GM19324 (cell line): ENCODE measurements around the gene CFB.

Experiments
- ATAC-seq: cut with Tn5 transposase; IDR thresholded peaks from one replicate; pipeline ENCODE4 v1.9.1; 2021; ENCODE audit warnings: mild to moderate bottlenecking, moderate library complexity; ENCODE audit not compliant: unreplicated experiment, low FRiP score

The CFB gene

DNA sequence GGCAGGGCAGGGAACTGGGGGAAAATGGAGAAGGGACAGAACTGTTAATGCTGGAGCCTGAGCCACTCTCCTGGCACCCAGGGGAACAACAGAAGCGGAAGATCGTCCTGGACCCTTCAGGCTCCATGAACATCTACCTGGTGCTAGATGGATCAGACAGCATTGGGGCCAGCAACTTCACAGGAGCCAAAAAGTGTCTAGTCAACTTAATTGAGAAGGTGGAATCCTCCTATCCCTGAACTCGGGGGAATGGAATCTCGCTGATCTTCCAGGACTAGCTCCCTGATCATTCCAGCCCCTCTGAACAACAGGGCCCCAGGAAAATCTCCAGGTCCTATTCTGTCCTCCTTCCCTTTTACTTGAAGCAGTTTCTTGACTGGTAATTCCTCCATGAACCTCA, 2.0 kb downstream of the CFB start:
- no peak for ATAC-seq

DNA sequence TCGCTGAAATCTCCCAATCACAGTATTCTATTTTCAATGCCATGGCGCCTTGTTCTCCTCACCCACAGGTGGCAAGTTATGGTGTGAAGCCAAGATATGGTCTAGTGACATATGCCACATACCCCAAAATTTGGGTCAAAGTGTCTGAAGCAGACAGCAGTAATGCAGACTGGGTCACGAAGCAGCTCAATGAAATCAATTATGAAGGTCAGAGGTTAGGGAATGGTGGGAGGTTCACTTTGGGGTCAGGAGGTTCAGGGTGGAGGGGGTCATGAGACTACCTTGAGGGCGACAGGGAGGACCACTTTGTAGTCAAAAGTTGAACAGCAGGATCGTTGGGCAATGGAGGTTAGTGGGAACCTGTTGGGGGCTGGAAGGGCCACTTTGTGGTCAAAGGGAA, 2.4 kb downstream of the CFB start:
- ATAC-seq = no peak

DNA sequence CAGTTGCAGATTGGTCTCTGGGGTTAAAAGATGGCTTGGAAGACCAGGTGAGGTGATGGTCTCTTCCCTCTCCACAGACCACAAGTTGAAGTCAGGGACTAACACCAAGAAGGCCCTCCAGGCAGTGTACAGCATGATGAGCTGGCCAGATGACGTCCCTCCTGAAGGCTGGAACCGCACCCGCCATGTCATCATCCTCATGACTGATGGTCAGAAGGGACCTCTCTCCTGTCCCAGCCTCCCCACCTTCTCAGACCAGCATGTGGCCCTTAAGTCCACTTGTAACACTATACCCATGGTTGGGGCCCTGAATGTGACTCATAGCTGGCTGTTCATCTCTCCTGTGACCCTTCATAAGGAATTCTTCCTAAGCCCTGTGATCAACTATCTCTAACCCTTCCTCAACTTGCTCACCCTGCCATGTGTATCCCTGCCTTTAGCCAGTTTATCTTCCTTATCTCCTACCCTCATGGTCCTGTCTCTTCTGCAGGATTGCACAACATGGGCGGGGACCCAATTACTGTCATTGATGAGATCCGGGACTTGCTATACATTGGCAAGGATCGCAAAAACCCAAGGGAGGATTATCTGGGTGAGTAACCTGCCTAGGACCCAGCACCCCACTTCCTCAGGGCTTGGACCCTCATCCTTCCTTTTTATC, 3.0 kb downstream of the CFB start:
- no peak for ATAC-seq

DNA sequence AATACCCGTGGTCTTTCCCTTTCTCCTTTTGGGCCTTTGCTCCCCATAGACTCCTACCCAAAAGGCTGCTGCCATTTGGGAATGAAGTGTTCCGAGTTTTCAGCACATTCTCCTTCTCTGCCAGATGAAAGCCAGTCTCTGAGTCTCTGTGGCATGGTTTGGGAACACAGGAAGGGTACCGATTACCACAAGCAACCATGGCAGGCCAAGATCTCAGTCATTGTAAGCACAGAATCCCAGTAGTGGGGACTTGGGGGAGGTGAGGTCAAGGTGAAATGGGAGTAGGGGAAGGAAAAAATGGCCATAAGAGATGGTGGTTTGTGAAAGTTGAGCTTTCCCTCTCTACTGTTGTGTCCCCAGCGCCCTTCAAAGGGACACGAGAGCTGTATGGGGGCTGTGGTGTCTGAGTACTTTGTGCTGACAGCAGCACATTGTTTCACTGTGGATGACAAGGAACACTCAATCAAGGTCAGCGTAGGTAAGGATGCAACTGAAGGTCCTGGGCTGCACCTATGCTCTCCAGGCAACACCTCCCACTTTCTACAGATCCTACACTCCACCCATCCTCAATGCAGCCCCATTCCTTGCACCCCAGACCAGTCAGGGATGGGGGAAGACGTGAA, 4.1 kb downstream of the CFB start:
- no peak for ATAC-seq

DNA sequence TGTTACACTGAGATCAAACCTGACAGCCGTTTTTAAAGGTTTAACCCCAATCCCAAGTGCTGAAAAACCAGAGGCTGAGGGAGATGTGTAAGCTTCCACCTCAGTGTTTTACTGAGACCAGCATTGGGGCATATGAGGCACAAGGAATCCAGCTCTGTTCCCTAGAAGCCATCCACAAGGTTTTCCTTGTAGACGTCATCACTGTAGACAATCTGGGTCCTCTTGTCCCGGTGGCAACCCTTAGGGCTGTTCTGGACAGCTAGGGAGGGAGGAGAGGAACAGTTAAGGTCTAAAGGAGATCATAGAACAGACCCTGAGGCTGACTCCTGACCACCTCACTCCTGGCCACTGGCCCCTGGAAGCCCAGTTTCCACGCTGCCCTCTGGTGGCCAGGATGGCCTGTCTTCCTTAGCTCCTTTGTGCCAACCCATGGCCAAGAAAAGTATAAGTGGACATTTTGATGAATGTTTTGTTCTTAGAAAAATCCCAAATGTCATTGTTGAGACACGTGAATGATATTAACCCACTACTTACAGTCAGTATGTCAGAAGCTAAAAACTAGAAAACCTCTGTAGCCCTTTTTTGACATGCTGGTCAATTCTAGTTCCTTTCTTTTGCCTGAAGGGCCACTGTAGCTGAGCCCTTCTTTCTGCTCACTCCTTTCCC, 6.4 kb downstream of the CFB start:
- ATAC-seq = no peak

DNA sequence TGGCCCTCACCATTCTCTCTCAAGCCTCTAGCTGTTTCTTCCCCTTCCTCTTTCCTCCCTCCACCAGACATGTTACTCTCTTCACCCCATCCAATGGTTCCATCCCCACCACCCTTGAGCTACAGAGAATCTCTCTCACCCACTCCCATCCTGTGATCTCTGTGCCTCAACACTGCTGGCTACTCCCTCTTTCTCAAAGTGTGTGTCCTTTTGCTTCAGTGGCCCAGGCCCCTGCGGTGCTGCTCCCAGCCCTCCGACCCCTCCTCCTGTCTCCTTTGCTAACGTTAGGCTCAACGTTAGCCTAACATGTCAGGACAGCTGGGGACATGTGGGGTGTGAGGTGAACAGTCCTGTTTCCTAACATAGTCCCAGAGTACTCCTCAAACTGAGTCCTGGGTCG, 7.0 kb downstream of the CFB start:
- no peak for ATAC-seq

DNA sequence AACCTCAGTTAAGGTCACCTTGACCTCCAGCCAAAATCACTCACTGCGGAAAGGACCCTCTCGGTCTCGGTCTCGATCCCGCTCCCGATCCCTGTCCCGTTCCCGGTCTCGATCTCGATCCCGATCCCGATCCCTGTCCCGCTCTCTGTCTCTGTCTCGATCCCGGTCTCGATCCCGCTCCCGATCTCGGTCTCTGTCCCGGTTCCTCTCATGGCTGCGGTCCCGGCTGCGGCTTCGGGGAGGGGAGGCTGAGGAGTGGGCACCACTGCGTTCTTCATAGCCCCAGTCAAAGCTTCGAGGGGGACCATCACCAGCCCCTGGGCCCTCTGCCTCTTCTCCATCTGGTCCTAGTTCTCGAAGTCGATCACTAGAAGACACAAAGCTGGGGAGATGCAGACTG, 8.6 kb downstream of the CFB start:
- ATAC-seq = no peak

DNA sequence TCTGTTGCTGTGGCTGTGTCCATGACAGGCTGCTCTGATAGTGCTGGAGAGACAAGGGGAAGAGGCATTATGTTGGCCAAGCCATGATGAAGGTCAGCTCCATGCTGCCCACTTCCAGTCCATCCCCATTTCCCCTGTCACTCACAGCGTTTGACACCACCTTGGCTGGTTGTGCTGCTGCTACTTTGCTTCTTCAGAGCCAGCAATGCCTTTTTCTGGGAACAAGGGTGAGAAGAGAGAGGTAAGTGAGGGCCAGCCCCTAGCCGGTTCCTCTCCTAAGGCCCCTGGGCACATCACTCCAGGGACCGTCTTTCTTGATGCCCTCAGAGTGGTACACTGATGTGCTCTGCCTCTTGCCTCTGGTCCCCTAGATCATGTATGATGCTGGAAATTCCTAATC, 10.9 kb downstream of the CFB start:
- no peak for ATAC-seq

DNA sequence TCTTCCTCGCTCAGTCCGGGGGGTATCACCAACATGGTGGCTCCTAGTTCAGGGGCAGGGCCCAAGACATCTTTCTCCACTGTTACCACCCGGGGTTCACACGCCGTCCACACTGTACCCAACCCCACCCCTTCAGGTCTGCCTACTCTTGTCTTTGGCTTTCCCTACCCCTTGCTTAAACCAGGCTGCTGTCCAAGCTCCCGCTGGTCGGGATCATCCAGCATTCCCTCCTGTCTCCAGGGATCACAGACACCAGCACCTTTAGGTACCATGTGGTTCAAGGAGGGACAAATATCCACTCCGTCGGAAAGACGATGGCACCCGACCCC, 12.5 kb downstream of the CFB start:
- ATAC-seq = peak; percentile 2

DNA sequence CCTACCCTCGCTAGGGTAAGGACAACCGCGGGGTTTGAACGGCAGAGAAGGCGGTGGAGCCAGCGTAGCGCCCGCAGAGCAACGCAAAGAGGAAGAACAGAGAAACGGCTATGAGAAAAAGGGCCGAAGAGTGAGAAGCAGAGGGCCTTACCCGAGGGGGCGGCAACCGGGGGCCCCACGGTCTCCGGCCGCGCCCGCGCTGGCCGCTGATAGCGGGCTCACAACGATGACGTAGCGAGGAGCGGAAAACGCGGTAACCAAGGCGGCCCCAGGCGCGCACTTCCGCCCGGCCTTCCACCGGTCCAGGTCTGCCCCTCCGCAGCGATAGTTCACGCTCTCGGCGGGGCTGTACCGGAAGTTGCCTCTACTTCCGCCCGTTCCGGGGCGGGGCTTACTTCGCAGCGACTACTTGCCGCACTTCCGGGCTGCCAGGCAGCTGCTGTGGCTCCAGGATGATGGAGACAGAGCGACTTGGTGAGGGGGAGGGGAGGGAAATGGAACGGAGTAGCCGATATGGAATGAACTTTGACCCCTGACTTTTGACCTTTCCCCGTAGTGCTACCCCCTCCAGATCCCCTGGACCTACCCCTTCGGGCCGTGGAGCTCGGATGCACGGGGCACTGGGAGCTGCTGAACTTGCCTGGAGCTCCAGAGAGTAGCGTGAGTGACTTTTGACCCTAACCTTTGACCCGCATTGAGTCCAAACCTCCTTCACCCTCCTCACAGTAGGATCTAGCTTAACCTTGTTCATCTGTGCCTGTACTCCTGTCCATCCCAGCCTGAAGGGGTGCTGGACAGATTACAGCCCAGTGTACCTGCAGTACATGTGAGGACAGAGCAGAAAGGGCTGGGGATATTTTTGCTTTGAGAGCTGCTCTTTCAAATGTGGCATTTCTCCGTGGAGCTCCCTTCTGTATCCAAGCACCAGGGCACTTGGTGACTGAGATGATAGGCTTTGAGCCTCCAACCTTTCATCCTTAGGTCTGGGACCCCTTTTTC, 13.1 kb downstream of the CFB start, which contains the start of the genes NELFE and SKIC2:
TSS of gene NELFE (minus strand) at position 231 of the 999 bp plus-strand sequence. CDS start 525 bp downstream, outside the sequence.
TSS of gene SKIC2 (plus strand) at position 435 of the 999 bp plus-strand sequence. CDS start at position 453, 18 bp downstream.
- ATAC-seq = peak; percentile 97

DNA sequence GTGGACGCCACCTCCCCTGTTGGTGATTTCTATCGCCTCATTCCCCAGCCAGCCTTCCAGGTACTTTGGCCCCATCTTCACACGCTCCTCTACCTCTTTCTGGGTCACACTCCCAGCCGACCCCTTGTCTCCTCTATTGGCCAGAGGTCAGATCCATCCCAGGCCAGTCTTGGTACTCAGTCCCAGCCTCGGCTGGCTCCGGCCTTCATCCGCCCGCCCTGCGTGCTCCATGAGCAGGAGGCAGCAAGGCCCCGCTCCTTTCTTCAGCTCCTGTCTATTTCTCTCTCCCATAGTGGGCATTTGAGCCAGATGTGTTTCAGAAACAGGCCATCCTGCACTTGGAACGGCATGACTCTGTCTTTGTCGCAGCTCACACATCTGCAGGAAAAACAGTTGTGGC, 15.7 kb downstream of the CFB start:
- no peak for ATAC-seq

DNA sequence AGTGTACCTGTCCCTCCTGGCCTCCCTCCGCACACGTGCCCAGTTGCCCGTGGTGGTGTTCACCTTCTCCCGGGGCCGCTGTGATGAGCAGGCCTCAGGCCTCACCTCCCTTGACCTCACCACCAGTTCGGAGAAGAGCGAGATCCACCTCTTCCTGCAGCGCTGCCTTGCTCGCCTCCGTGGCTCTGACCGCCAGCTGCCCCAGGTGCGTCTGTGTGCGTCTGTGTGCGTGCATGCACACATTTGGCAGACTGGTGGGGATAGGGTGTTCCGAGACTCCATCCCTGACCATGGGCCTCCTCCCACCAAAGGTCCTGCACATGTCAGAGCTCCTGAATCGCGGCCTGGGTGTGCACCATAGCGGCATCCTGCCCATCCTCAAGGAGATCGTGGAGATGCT, 18.0 kb downstream of the CFB start:
- no peak for ATAC-seq

DNA sequence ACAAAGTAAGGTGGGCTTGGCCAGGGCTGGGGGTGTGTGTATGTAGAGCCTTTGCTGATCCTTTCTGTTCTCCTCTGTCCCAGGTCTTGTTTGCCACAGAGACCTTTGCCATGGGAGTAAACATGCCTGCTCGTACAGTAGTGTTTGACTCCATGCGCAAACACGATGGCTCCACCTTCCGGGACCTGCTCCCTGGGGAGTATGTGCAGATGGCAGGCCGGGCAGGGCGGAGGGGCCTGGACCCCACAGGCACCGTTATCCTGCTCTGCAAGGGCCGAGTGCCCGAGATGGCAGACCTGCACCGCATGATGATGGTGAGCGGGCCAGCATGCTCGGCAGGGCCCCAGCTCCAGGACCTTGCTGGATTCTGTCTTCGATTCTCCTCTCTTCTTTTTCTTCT, 19.8 kb downstream of the CFB start:
- no peak for ATAC-seq

DNA sequence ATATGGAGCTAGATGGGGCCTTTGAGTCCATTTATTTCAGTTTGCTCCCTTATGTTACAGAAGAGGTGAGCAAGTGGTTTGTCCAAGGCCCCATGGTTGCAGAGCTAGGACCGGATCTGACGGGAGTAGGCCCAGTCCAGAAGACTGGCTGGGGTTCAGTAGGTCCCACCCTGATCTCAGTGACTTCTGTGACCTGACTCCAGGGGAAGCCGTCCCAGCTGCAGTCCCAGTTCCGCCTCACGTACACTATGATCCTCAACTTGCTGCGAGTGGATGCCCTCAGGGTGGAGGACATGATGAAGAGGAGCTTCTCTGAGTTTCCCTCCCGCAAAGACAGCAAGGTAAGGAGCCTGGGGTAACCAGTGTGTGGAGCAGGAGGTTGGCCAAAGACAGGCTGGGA, 20.6 kb downstream of the CFB start:
- no peak for ATAC-seq

DNA sequence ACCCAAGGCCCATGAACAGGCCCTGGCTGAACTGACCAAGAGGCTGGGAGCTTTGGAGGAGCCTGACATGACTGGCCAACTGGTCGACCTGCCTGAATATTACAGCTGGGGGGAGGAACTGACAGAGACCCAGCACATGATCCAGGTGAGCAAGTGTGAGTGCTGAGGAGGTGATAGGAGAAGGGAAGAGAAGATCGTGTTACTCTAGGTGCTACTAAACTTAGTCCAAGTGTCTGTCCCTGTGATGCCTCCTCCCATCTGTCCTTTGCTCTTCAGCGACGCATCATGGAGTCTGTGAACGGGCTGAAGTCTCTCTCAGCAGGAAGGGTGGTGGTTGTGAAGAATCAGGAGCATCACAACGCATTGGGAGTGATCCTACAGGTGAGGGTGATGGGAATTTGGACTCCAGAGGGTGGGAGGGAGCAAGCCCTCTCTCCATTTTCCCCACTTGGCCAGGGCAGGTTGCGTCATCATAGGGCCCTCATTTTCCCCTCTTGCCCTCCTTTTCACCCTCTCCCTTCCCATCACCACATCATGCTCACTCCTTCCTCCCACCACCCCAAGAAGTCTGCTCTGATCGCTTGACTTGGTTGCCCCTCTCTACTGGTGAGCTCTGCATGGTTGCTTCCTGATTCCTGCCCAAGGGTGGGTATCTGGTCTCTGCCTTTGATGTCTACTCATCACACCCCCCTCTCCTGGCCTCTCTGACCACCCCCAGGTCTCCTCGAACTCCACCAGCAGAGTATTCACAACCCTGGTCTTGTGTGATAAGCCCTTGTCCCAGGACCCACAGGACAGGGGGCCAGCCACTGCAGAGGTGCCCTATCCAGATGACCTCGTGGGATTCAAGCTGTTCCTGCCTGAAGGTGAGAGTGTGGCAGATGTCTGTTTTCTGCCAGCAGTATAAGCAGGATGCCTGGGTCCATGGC, 21.4 kb downstream of the CFB start:
- ATAC-seq = no peak

DNA sequence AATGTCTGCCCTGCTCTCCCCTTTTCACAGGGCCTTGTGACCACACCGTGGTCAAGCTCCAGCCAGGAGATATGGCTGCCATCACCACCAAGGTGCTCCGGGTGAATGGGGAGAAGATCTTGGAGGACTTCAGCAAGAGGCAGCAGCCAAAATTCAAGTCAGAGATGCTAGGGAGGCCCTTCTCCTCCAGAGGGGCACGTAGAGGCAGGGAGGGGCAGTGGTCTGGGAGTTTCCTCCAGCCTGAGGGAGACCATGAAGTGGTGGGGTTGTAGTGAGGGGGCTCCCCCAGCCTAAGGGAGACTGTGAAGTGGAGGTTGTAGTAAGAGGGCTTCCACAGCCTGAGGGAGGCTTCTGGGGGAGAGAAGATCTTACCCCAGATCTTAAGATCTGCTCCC, 22.0 kb downstream of the CFB start:
- no peak for ATAC-seq

DNA sequence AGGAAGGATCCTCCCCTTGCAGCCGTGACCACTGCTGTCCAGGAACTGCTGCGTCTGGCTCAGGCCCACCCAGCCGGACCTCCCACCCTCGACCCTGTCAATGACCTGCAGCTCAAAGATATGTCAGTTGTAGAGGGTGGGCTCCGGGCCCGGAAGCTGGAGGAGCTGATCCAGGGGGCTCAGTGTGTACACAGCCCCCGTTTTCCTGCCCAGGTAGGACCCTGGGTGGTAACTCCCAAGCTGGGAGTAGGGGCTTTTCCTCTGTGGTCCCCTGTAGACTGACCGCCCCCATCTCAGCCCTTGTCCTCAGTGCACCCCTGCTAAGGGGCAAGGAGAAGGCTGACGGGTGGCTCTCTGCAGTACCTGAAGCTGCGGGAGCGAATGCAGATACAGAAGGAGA, 22.4 kb downstream of the CFB start:
- ATAC-seq = no peak

DNA sequence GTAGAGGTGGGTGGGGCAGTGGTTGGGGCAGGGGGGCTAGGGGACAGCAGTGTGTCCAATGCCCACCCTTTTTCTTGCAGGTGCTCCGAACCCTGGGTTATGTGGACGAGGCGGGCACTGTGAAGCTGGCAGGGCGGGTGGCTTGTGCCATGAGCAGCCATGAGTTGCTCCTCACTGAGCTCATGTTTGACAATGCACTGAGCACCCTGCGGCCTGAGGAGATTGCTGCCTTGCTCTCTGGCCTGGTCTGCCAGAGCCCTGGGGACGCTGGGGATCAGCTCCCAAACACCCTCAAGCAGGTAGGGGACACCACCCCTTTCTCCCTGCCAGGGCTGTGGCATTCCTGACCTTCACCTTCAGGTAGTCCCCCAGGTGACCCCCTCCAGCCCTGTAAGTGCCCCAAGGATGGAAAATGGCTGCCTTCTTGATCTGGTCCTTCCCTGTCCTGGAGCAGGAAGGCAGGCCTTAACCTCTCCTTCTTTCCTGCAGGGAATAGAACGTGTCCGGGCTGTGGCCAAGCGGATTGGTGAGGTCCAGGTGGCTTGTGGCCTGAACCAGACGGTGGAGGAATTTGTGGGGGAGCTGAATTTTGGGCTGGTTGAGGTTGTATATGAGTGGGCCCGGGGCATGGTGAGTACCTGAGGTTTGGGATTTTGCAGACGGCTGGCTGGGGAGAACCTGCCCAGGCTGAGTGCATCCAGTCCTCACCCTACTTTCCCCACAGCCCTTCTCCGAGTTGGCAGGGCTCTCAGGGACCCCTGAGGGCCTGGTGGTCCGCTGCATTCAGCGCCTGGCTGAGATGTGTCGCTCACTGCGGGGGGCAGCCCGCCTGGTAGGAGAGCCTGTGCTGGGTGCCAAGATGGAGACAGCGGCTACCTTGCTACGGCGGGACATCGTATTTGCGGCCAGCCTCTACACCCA, 23.2 kb downstream of the CFB start:
- ATAC-seq = no peak
